B cell (primary cell): ENCODE results near the gene CACNA1H. TPM values are rescaled to one million over a fixed set of nuclear protein-coding genes. Genes with fewer than 3 reads are reported as not detected.

Source experiments
- ATAC-seq: fragments of 200-7000 bp; cut with Tn5 transposase; one replicate; pipeline ENCODE4 v1.10.0; 2021; ENCODE audit warnings: low read depth, mild to moderate bottlenecking, moderate number of reproducible peaks, moderate library complexity
- CTCF ChIA-PET: fragments of 350-600 bp; sonication (Branson Sonifier 250); formaldehyde crosslinking; loops from one replicate; lab custom pipeline; 2021; ENCODE audit warnings: antibody characterized with exemption, inconsistent platforms; lab: Charles Lee
- POLR2A ChIA-PET: fragments of 350-600 bp; sonication (Branson Sonifier 250); formaldehyde crosslinking; loops from one replicate; lab custom pipeline; 2021; ENCODE audit warnings: antibody characterized with exemption; lab: Charles Lee
- DNase-seq: peaks from one replicate; pipeline ENCODE4 v3.0.0; 2013
- H2AFZ ChIP-seq: 2 replicates; pipeline ENCODE4 v1.6.1; 2012; ENCODE audit warnings: mild to moderate bottlenecking, low read depth, low read length; ENCODE audit not compliant: insufficient read depth, poor library complexity, severe bottlenecking
- H3K27ac ChIP-seq, 2 donors: 1 replicate in 1 of 2; 2 replicates in 1 of 2; pipeline ENCODE4 v1.5.1; 2012 to 2013; ENCODE audit warnings: low read length in 2 of 2, mild to moderate bottlenecking in 2 of 2, moderate library complexity in 1 of 2
- H3K27me3 ChIP-seq, 4 experiments: fragments of 200-600 bp in 1 of 4; sonication (generic) in 1 of 4; replicated peaks in 1 of 4; 1 replicate in 2 of 4; 2 replicates in 2 of 4; pipeline versions ENCODE4 v1.6.1 to v1.7.0; 2013 to 2016; ENCODE audit warnings: low read length in 3 of 4, mild to moderate bottlenecking in 2 of 4, mixed read lengths in 1 of 4, moderate library complexity in 1 of 4; ENCODE audit not compliant: insufficient read depth in 4 of 4, control insufficient read depth in 3 of 4; ENCODE audit errors: control extremely low read depth in 1 of 4
- H3K36me3 ChIP-seq, 2 experiments: replicated peaks in 1 of 2; 1 replicate in 1 of 2; 2 replicates in 1 of 2; pipeline versions ENCODE4 v1.6.1 to v1.7.1; 2013; ENCODE audit warnings: low read length in 1 of 2; ENCODE audit not compliant: insufficient read depth in 2 of 2, control insufficient read depth in 1 of 2; ENCODE audit errors: control extremely low read depth in 1 of 2, extremely low read depth in 1 of 2
- H3K4me1 ChIP-seq, 2 donors: fragments of 200-600 bp in 1 of 2; sonication (generic) in 1 of 2; 1 replicate in 1 of 2; 2 replicates in 1 of 2; pipeline versions ENCODE4 v1.5.1 to v1.6.1; 2013 to 2017; ENCODE audit warnings: low read length in 2 of 2; ENCODE audit not compliant: control insufficient read depth in 2 of 2, insufficient read depth in 2 of 2
- H3K4me2 ChIP-seq: replicated peaks from 2 replicates; pipeline ENCODE3; 2012; ENCODE audit warnings: mild to moderate bottlenecking, low read depth, low read length; ENCODE audit not compliant: poor library complexity, severe bottlenecking
- H3K4me3 ChIP-seq, 5 experiments: fragments of 200-600 bp in 1 of 5; sonication (generic) in 1 of 5; 1 replicate in 3 of 5; 2 replicates in 2 of 5; pipeline versions ENCODE4 v1.5.1 to v1.7.0; 2011 to 2016; ENCODE audit warnings: low read length in 4 of 5, mild to moderate bottlenecking in 4 of 5, low read depth in 2 of 5, control low read depth in 1 of 5, moderate library complexity in 1 of 5; ENCODE audit not compliant: insufficient read depth in 1 of 5; ENCODE audit errors: control extremely low read depth in 1 of 5, extremely low read depth in 1 of 5
- H3K79me2 ChIP-seq: fragments of 200-600 bp; sonication (generic); one replicate; pipeline ENCODE4 v1.6.0; 2016; ENCODE audit warnings: low read length; ENCODE audit not compliant: control insufficient read depth, insufficient read depth
- H3K9ac ChIP-seq: fragments of 200-600 bp; sonication (generic); 2 replicates; pipeline ENCODE4 v1.6.1; 2017; ENCODE audit warnings: mild to moderate bottlenecking, low read length, moderate library complexity
- H3K9me3 ChIP-seq, 3 donors: one replicate each; pipeline versions ENCODE4 v1.6.1 to v1.7.1; 2013; ENCODE audit warnings: low read length in 2 of 3; ENCODE audit not compliant: control insufficient read depth in 2 of 3, insufficient read depth in 1 of 3; ENCODE audit errors: control extremely low read depth in 1 of 3
- H4K20me1 ChIP-seq: 2 replicates; pipeline ENCODE4 v1.6.0; 2012; ENCODE audit warnings: mild to moderate bottlenecking, low read length; ENCODE audit not compliant: insufficient read depth, control insufficient read depth, poor library complexity, severe bottlenecking
- H3K27ac Mint-ChIP-seq: one replicate; pipeline ENCODE4 v1.8.0; 2021; ENCODE audit warnings: mixed read lengths
- H3K27me3 Mint-ChIP-seq: one replicate; pipeline ENCODE4 v1.8.0; 2021; ENCODE audit warnings: mixed read lengths
- H3K4me1 Mint-ChIP-seq: one replicate; pipeline ENCODE4 v1.8.0; 2021; ENCODE audit warnings: mixed read lengths
- H3K4me3 Mint-ChIP-seq: one replicate; pipeline ENCODE4 v1.8.0; 2021; ENCODE audit warnings: mixed read lengths
- H3K9me3 Mint-ChIP-seq: one replicate; pipeline ENCODE4 v1.8.0; 2022; ENCODE audit warnings: mixed read lengths; ENCODE audit not compliant: insufficient read depth
- EZH2 ChIP-seq: IDR thresholded peaks from 2 replicates; pipeline ENCODE4 v1.6.1; 2012; ENCODE audit warnings: borderline replicate concordance, low read depth, mild to moderate bottlenecking, moderate library complexity, low read length; ENCODE audit not compliant: insufficient read depth, poor library complexity, severe bottlenecking
- WGBS: methylation state at CpG from one replicate; pipeline ENCODE4 v1.1.5; 2013; ENCODE audit warnings: missing lambda C conversion rate; ENCODE audit not compliant: insufficient coverage; 5-methylcytosine and 5-hydroxymethylcytosine counted together
- intact Hi-C: fragments of 100-400 bp; cut with micrococcal nuclease; formaldehyde crosslinking; loops from one replicate; pipeline ENCODE4 v1.10.0; 2022
- polyA plus RNA-seq: library from polyadenylated mRNA; depleted of rRNA; stranded (reverse); fragments of >200 nt; gene quantifications from 2 replicates; pipeline ENCODE4 v1.2.3, GENCODE V29; 2012
- total RNA-seq, 2 donors: library from RNA; stranded (reverse); fragments of 120-200 nt in 1 of 2; gene quantifications; 1 replicate in 1 of 2; 2 replicates in 1 of 2; pipeline versions ENCODE4 v1.2.3 to v1.2.4, GENCODE V29; 2013 to 2022
- TF ChIP-seq, protein P1 (sequence below): fragments of 200-600 bp; IDR thresholded peaks from one replicate; pipeline ENCODE4 v1.8.0; 2022; ENCODE audit warnings: antibody characterized with exemption, mild to moderate bottlenecking

CACNA1H gene
- total and polyA plus RNA-seq, 2 donors (not counting 1 experiment from before 2014, with no cell fraction given) = 0.05 to 0.10 TPM

- intact Hi-C loops = no loop called here
- no peaks in the 10 kb centered on the region for H4K20me1 ChIP-seq
- no peaks in the 10 kb centered on the region for H3K79me2 ChIP-seq
- no peaks in the 10 kb centered on the region for H3K9me3 Mint-ChIP-seq
- H3K36me3 ChIP-seq = no peaks in the 10 kb centered on the region
- peaks cover 0 to 5% (median 0%) of the 10 kb centered on the region in 3 donors for H3K9me3 ChIP-seq
- POLR2A ChIA-PET = no interaction called here
- no peaks in the 10 kb centered on the region for H3K4me1 Mint-ChIP-seq
- no peak overlapping the region for H3K9ac ChIP-seq
- ATAC-seq = no peak
- no peak overlapping the region for H3K4me2 ChIP-seq
- peaks cover 8 to 10% of the 10 kb centered on the region in 2 donors for H3K4me1 ChIP-seq
- H3K27me3 ChIP-seq = peaks cover 0 to 36% (median 5%) of the 10 kb centered on the region in 4 experiments
- TF ChIP-seq, protein P1, sequence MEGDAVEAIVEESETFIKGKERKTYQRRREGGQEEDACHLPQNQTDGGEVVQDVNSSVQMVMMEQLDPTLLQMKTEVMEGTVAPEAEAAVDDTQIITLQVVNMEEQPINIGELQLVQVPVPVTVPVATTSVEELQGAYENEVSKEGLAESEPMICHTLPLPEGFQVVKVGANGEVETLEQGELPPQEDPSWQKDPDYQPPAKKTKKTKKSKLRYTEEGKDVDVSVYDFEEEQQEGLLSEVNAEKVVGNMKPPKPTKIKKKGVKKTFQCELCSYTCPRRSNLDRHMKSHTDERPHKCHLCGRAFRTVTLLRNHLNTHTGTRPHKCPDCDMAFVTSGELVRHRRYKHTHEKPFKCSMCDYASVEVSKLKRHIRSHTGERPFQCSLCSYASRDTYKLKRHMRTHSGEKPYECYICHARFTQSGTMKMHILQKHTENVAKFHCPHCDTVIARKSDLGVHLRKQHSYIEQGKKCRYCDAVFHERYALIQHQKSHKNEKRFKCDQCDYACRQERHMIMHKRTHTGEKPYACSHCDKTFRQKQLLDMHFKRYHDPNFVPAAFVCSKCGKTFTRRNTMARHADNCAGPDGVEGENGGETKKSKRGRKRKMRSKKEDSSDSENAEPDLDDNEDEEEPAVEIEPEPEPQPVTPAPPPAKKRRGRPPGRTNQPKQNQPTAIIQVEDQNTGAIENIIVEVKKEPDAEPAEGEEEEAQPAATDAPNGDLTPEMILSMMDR = no peak
- no peak for TF ChIP-seq EZH2
- no peak overlapping the region for H3K4me3 ChIP-seq
- no peak overlapping the region for H3K27ac ChIP-seq
- H3K27ac Mint-ChIP-seq = no peak overlapping the region
- H3K27me3 Mint-ChIP-seq = peaks cover 12% of the 10 kb centered on the region
- DNase-seq = no peak
- no peak overlapping the region for H3K4me3 Mint-ChIP-seq
- 77% methylated on average over 22 of the region's 22 CpGs for WGBS
- H2AFZ ChIP-seq = no peak overlapping the region
- CTCF ChIA-PET = no interaction called here
Observed at GRCh38 chr16:1107141-1107540, 45.8 kb upstream of the CACNA1H start.

DNA sequence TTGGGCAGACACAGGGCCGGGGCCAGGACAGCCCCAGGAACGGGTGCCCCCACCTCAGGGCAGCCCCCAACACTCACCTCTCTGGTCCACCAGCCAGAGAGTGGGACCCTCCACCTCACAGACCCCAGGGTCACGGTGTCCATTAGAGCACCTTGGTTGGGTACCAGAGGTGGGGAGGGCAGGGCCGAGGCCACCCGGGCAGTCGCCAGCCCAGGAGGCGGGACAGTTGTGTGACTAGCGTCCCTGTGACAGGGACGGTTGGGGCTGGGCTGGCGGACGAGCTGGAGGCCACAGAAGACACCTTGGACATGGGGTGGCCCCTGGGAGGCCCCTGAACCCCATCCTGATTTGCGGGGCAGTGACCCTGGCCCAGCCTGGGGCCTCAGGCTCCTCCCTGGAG lies 45.2 kb upstream of the CACNA1H start:
- ATAC-seq (no peak), DNase-seq (no peak)
- no peak overlapping the region for H3K27ac Mint-ChIP-seq
- no peak overlapping the region for H3K9ac ChIP-seq
- no peaks in the 10 kb centered on the region for H3K36me3 ChIP-seq
- H3K9me3 Mint-ChIP-seq = no peaks in the 10 kb centered on the region
- no peak overlapping the region for H3K4me2 ChIP-seq
- 77% methylated on average over 12 of the region's 12 CpGs for WGBS
- intact Hi-C loops = no loop called here
- H3K9me3 ChIP-seq = peaks cover 0 to 5% (median 0%) of the 10 kb centered on the region in 3 donors
- no peak overlapping the region for H2AFZ ChIP-seq
- no peaks in the 10 kb centered on the region for H3K4me1 Mint-ChIP-seq
- ChIA-PET POLR2A (interaction anchor here (0.6 kb wide), 1 partner anchor 26 kb away, joined by 8 read pairs; no protein-coding TSS in a partner anchor), CTCF (no interaction called here)
- H3K4me3 ChIP-seq = no peak overlapping the region
- no peak overlapping the region for H3K4me3 Mint-ChIP-seq
- no peaks in the 10 kb centered on the region for H3K79me2 ChIP-seq
- peaks cover 0 to 36% (median 5%) of the 10 kb centered on the region in 4 experiments for H3K27me3 ChIP-seq
- H3K4me1 ChIP-seq = peaks cover 8 to 10% of the 10 kb centered on the region in 2 donors
- TF ChIP-seq EZH2 = no peak
- TF ChIP-seq, protein P1 = no peak
- H4K20me1 ChIP-seq = no peaks in the 10 kb centered on the region
- peaks cover 12% of the 10 kb centered on the region for H3K27me3 Mint-ChIP-seq
- no peak overlapping the region for H3K27ac ChIP-seq
